Inflammatory macrophage treated with lipopolysaccharide for 1 hour (primary cell): ENCODE measurements around the gene ALDH5A1.

Experiments used
- DNase-seq, 2 donors: peaks; one replicate each; pipeline ENCODE4 v3.0.0-alpha.2; 2020 to 2022

Gene ALDH5A1

GRCh38 chr6:24576447-24576846, 81.7 kb downstream of the ALDH5A1 start:
- peak; percentile 38 to 65 for DNase-seq

- peak; percentile 28 to 84 for DNase-seq
Observed at GRCh38 chr6:24581084-24581669, 86.4 kb downstream of the ALDH5A1 start.

- peak; percentile 44 to 85 for DNase-seq
Observed at GRCh38 chr6:24583463-24584381, 89.0 kb downstream of the ALDH5A1 start.

- DNase-seq = no peak
Observed at GRCh38 chr6:24584382-24584720, 89.6 kb downstream of the ALDH5A1 start.
